NCI-H524 treated with DMSO at 0.1 percent for 48 hours (cell line): ENCODE data around the gene ZNRF1.

Experiments
- DNase-seq: peaks from one replicate; lab custom pipeline; 2025; lab: John Stamatoyannopoulos, UW

ZNRF1 gene

DNA sequence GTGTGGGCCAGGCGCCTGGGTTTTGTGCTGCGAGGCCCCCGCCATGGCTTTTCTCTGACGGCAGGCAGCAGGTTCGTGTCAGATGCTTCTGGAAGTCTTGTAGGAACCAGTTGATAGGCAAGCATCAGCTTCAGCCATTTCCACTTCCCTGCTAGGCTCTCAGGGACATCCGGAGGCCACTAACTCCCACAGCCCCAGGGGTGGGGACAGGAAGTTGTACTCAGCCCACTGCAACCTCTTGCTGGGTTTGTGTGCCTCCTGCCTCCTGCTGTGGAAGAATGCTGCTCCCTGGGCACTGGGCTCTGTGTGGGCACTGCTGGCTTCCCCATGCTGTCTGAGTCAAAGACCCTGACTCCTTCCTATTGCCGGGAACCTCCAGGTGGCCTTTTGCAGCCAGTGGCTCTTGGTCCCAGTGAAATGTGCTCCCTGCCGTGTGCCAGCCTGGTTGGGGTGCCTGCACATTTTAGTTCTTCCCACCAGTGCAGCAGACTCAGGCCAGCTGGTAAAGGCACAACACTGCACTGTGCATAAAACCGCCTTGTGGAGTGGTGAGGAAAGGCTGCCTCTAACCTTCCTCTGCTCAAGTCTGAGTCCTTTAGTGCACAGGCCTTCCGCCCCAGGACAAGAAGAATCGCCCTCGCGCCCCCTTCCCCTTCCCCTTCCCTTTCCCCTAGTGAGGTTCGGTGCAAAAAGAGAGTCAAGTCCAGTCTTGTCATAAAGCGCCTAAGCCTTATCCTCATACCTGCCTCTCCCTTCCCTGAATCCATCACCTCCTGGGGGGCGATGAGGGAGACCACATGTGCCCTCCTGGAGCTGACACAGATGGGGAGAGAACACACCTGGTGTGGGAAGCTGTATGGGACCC is 101.1 kb downstream of the ZNRF1 start:
- no peak for DNase-seq

DNA sequence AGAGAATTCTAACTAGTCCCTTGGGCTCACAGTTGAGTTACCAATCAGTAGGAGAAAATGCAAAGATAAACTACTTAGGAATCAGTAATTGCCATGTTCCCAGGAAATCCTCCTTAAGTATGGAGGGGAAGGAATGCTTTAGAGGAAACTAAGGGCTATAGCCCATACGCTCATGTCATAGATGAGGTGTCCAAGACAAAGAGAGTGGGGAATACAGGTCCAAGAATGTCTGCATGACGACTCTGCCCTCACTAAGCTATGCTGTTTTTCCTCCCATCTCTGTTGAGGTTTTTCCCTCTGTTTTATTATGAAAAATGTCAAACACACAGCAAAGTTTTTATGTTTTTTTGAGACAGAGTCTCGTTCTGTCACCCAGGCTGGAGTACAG is 101.8 kb downstream of the ZNRF1 start:
- DNase-seq = no peak

DNA sequence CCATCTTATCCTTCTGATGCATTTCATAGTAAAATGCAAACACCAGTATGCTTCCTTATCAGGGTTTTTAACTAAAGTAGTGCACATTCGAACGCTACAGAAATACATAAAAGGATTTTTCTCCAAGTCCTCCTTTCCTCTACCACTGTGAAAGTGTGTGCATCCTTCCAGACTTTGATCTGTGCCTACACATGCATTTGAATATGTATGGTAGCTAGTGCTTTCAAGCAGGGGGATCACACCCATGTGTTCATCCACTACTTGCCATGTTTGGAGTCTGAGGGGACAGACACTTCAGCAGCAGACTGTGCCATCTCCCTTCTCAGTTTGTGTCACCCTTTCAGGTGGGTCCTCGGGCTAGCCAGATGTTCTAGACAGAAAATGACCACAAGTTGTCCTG is 102.8 kb downstream of the ZNRF1 start:
- no peak for DNase-seq

DNA sequence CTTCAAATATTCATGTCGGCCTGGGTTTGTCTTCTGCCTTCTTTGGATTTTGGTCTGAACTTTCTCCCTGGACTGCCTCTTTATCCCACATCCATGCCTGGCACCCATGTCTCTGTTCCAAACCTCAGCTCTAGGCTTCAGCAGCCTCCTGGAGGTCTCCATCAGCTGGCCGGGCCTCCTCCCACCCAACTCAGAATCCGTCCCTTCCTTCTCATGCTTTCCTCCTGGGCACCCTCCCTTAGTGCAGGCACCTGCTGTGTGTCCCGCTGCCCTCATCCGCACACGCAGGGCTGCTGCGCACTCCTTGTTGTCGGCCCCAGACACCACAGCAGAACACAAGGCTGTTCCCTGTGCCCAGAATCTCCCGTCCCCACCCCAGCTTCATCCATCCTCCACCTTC is 103.8 kb downstream of the ZNRF1 start:
- no peak for DNase-seq

DNA sequence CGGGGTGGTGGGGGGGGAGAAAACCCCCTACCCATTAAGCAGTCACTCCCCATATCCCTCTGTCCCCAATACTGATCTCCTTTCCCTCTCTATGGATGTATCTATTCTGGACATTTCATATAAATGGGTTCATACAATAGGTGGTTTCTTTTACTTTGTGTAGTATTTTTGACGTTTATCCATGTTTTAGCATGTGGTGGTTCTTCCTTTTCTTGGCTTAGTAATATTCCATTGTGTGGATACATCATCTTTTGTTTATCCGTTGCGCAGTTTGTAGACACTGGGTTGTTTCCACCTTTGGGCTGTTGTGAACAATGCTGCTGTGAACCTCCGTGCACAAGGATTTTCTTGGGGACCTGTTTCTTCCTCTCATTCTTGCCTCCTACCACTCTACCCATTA is 105.2 kb downstream of the ZNRF1 start:
- DNase-seq = no peak

DNA sequence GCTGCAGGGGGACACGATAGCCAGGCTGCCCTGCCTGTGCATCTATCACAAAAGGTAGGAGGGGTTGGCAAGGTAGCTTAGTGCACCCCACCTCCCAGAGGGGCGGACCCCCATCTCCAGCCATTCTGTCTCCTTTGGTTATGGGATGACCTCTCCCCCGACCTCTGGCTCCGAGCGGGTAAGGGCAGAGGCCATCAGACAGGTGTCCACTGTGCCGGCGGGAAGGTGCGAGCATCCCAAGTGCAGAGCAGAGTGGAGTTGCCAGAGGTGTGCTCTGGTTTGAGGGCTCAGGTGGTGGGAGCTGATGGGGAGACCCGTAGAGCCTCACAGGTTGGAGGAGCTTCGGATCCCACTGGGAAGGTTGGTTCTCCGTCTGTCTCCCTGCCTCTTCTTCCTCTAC is 106.0 kb downstream of the ZNRF1 start:
- DNase-seq = no peak

DNA sequence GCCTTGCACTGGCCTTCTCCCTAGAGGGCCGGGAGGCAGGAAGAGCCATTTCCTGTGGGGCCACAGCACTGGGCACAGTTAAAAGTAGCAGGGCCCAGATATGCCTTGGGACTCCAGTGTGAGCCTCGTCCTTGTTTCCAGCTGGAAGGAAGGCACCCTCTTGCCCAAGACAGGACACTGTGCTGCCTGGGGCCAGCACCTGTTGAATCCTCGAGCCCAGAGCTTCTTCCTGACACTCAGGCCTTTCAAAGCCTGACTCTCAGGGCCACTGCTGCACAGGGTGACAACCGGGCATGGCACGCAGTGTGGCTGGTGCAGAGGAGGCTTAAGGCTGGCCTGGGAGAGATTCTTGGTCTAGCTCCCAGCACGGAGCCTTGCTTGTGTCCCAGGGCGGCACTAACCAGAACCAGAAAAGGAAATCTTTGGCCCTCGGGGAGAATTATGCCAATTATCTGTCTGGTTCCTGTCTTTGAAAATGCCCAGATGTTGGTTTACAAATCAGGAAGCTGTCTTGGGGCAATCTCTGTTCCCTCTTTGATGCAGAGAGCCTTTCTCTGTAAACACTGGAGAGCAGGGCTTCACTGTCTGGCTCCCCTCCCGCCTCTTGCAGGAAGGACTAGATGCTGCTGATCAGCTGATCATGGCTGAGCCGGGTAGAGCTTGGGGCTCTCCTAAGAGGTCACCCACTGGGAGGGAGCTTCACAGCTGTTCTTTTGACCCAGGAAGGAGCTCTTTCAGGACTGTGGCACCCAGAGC is 106.7 kb downstream of the ZNRF1 start:
- no peak for DNase-seq

DNA sequence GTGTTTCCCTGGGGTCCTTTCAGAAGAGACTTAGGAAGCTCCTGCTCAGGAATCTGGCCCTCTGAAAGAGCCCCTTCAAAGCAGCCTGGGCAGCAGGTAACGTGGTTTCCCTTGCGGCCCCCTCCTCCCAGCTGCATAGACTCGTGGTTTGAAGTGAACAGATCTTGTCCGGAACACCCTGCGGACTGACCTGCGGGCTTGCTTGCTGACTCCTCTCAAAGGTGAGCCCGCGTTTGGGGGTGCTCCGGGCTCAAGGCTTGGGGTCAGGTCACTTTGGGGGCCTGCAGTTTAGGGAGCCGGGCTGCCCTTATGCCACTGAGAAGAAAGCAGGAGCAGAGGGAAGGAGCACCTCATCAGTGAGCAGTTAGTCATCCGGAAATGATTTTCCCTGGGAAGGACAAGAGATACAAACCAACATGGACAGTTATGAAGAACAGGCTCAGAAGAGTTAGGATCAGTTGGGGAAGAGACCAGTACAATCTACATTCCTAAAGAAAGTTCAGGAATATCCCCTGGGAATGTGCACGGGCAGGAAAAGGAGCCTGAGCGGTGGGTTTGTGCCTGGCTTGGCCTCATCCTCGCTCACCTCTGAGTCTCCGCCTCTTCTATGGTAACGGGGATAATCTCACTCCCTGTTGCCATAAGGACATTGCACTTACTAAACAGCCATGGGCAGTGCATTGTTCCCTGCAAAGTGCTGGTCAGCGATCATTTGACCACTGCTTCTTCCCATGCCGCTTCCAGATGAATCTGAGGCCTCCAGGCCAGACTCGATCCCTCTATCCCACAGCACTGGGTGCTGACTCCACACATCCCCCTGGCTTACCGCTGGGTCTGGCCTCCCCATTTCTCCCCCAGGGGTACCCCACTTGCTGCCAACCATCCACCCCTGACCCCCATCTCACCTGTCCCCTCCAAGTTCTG is 107.8 kb downstream of the ZNRF1 start:
- no peak for DNase-seq

DNA sequence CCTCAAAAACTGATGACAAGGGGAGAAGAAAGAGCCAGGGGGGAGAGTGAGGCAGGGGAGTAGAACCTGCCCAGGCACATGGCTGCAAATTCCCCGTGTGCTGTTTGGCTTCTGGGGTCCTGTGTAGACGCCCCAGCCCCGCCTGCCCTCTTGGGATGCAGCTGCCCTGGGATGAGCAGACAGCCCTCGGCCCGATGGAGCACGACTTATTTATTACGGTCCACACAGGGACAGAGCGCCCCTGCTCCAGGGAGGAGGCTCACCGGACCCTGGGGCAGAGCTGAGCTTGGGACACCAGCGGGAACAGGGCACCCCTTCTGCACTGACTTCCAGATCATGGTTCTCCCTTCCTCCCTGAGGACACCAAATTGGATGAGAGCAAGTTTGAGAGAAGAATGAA is 108.7 kb downstream of the ZNRF1 start:
- DNase-seq = no peak

DNA sequence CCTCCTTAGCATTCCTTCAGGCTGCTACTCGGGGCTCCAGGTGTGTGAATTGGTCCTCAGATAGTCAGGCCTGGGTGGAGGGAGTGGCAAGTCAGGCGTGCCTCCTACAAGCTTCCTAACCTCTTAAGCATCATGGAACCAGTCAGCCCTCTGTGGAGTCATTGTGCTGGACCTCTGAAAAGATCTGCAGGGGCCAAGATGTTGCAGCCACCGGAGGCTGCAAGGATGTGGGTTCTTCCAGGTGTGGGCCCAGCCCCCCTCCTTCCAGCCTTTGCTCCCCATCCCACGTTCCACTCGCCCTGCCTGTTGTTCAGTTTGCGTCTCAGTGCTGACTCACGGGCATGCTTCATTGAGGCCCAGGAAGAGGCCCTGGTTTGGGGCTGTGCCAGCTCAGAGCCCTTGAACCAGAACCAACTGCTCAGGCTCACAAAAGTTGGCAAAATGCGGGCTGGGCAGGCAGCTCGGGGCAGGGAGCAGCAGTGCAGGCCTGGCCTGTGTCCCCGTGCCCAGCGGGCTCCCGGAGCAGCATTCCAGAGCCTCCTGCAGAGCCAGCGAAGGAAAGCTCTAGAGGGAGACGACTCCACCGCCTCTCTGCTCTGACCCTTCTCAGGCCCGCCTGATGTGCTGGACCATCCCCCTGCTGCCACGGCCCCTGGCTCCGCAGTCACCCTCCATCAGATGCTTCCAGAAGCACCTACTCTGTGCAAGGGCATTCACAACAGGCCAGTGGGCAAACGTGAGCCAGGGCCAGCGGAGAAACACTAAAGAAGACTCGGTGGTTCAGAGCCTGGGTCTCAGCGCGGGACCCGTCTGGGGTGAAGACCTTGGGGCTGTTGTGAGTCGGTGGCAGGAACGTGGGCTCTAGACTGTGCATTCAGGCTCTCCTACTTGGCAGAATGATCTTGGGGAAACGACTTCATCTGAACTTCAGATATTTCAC is 110.2 kb downstream of the ZNRF1 start:
- no peak for DNase-seq

DNA sequence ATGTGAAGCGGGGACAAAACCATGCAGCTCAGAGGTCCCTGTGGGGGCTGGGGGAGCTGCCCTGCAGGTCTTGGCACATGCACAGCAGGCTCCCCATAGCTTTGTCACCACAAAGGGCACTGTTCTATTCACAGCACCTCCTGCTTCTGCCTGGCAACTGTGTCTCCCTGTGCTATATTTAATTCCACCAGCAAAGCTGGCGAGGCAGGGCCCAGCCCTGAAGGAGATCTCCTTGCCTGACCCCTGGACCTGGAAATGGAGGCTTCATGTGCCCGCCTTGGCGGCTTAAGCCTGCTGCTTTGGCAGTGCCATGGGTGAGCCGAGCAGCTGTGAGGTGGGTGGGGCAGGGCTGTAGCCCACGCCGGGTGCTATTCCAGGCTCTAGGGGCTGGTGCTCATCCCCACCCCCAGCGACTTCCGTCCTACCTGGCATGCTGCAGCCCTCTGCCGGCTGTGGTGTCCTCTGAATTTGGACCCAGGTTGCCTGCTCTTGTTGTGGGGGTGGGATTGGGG is 111.0 kb downstream of the ZNRF1 start:
- peak; percentile 16 for DNase-seq

DNA sequence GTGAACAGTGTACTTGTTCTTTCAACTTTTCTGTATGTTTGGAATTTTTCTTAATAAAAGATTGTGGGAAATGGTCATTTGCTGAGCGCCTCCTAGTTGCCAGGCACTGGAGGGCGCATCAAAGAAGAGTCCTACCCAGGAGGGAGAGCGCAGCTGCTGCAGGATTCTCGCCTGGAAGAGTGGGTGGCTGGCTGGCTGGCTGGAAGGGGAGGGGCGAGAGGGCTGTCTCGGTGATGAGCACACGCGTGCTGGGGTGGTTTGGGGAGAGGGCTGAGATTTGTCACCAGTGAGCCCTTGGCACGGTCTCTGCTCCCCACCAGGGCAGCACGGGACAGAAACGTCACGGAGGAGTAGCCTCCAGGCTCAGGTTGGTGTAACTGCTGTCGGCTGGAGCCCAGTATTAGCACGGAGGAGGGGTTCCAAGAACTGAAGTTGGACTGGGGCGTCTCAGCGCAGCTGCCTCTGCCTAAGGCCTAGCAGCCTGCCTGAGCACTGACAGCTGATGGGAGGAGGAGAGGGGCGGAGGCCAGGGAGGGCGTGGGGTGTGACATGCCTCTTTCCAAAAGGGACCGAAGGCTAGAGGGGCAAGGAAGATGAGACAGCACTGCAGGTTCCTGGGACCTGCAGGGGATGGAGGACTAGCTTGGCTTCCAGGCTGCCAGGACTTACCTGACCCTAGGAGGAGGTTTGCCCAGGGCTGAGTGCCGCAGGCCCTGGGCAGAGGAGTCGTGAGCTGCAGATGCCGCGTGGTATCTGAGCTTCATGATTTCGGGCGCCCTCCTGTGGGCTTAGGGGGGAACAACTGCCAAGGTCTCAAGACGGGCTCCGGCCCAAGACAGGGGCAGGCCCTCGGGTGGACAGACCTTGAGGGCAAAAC is 112.1 kb downstream of the ZNRF1 start:
- DNase-seq = peak; percentile 56

DNA sequence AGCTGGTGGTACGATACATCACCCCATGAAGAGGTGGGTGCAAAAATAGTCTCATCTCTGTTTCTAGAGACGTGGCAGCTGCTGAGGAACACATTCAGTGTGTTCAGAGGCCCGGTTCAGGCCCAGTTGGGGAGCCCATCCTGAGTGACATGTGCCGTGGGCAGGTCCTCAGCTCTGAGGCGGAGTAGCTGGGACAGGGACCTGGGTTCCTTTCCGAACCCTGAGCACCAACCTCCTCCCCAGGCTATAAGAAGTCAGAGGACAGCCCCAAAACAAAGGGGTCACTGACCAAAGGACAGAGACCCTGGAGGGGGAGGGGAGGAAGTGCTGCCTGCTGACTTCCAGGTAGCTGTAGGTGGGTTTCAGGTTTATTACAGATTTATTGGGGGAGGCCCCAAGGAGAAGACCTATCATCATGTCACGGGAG is 112.7 kb downstream of the ZNRF1 start:
- no peak for DNase-seq

DNA sequence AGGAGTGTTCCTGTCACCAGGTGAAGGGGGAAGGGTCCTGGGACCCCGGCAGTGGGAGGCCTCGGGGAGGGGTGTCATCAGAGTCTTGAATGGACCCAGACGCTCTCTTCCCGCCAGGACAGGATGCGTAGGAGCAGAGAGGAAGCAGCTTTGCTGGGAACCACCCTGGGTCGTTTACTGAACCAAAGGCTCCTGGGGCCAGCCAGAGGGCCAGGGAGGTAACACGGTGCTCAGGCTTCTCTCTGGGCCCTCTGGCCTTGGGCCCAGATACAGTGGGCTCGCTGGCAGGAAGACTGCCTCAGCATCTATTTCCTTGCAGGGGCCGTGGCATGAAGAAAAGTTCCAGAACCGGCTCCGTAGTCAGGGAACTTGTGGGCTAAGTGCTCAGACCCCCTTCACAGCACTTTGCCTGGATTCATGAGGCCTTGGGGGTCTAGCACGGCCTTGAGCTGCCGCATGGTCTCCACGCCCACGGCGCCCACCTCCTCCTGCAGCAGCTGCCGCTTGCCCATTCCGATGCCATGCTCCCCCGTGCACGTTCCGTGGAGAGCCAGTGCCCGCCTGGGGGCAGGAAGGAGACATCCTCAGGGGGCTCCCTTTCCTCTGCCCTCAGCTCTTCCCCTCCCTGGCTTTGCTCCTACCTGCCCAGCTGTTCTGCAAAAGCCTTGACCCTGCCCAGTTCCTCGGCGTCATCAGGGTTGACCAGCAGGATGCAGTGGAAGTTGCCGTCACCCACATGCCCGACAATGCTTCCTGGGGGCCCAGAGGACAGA is 113.3 kb downstream of the ZNRF1 start:
- DNase-seq = no peak

DNA sequence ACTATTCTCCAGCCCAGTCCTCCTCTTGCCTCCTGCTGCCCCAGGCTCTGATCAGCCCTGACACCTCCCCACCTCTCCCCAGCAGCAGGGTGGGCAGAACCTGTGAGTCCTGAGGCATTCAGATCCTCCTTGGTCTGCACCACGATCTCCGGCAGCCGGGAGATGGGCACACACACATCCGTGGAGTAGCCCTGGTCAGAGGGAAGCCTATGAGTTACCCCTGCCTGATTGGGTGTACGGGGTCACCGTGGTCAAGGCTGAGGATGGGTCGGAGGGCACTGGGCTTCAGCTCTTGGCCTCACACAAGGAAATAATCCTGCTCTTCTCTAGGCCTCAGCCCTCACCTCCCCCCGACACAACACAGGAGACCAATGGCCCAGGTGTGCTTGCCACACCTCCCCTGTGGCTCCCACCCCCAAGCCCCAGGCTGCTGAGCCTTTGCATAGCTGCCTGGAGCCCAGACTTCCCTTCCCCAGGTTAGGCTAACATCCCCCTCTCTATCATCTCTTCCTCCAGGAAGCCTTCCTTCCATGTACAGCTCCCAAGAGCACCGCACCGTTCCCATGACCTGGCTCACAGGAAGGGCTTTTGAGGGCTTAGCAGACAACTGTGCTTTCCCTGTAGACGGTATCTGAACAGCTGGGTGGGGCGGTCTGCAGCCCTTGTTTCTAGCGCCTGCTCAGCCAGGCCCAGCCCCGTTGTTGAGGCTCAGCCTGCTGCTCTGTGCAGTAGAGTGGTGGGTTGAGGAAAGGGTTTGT is 114.1 kb downstream of the ZNRF1 start:
- no peak for DNase-seq

DNA sequence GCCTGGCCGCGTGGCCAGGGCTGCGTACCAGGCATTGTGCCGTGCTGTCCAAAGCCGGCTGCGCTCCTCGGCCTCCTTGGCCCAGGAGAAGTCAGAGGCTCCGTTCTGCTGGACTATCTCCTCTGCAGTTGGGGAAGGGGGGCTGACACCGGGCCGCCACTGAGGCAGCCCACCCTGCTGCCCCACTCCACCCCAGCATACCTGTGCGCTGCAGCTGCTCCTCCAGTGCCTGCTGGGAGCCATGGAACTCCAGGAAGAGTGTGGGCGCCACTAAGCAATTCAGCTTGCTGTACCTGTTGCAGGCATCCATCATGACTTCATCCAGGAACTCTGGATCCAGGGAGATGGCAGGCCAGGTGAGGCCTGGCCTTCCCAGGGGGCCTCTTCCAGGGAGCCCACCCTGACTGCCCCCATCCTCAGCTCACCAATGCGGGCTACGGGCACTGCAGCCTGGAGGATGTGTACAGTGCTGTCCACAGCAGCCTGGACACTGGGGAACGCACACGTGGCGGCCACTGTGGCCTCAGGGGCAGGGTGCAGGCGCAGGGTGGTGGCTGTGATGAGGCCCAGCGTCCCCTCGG is 114.8 kb downstream of the ZNRF1 start:
- DNase-seq = no peak

DNA sequence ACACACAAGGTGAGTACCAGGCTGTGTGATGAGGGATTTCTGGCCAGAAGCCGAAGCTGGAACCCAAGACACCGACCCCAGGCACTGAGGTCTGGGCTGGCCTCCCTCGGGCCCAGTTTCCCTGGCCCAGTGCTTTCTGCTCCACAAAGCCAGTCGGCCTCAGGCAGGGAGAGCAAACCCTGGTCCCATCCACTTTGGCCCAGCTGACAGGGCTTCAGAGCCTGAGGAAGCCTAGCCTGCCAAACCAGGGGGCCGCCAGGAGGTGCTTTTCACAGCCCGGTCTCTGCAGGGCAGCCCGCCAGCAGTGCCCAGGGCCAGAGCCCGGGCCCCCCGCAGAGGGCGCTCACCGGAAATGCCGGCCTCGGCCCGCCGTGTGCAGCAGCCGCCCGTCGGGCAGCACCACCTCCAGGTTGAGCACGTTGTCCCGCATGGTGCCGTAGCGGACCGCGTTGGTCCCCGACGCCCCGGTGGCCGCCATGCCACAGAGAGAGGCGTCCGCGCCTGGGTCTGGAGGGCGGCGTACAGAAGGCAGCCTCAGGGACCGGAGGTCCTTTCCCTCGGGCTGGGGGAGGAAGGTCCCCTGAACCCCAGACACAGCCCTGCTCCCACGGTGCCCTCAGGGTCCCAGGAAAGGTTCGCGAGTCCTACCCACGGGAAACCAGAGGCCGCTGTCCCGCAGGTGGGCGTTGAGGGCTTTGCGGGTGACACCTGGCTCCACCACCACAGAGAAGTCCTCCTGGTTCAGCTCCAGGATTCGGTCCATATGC is 115.5 kb downstream of the ZNRF1 start:
- DNase-seq = no peak
